Ramos (cell line): ENCODE data around the gene NNAT.
"Not testable (repeated sequence)": the region's sequence is repeated elsewhere in the genome, so short reads cannot be mapped to it uniquely, and the experiment has no call there.

Experiments
- in situ Hi-C: fragments of 300-500 bp; cut with MboI; formaldehyde crosslinking; loops from one replicate; pipeline ENCODE4 v1.14.3; 2022; ENCODE audit warnings: low sequenced_read_pairs; ENCODE audit not compliant: unreplicated experiment

Gene NNAT

GRCh38 chr20:37521061-37521771, at the start of gene NNAT:
NNAT (plus strand) TSS chr20:37521250; CDS start chr20:37521332, 82 bp downstream.
- in situ Hi-C loops: no loop called here

DNA sequence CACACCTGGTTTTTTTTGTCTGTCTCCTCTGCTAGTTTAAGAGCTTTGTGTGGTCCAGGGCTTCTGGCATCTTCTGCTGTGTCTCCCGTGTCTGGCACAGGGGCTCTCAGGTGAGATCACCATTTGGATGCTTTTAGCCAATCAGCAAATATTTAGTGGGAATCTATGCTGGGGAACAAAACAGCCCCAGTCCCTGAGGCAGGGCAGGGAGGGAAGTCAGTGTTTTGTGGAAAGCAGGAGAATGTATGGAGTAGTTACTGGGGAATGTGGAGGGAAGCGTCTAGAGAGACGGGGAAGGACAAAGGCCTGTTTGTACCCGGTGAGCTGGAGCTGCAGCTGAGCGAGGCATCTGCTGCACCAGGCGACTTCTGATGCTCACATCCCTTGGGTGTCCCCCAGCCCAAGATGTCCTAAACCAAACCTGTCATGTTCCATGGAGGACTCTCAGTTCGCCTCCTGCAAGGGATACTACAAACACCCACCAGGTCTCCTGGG, 49.3 kb upstream of the NNAT start:
- in situ Hi-C loops: no loop called here

GRCh38 chr20:37472435-37472834, 48.6 kb upstream of the NNAT start:
- in situ Hi-C loops: not testable (repeated sequence)

- in situ Hi-C loops: no loop called here
Measured at GRCh38 chr20:37473249-37474000, 47.6 kb upstream of the NNAT start.

DNA sequence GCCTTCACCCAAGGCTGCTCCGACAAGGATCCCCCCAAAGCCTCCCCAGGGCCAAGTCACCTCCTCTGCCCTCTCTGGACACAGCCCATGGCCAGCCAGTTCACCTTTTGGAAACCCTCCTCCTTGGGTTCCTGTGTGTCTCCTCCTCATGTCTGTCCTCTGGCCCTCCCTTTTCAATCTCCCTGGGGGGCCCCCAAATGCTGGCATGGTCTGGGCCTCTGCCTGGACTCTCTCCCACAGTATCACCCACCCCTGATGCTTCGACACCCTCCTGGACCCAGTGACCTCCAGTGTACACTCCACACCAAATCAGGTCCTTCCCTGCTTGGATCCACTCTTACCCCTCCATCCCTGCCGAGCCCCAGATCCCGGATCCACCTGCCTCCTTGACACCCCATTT, 46.7 kb upstream of the NNAT start:
- in situ Hi-C loops: no loop called here

DNA sequence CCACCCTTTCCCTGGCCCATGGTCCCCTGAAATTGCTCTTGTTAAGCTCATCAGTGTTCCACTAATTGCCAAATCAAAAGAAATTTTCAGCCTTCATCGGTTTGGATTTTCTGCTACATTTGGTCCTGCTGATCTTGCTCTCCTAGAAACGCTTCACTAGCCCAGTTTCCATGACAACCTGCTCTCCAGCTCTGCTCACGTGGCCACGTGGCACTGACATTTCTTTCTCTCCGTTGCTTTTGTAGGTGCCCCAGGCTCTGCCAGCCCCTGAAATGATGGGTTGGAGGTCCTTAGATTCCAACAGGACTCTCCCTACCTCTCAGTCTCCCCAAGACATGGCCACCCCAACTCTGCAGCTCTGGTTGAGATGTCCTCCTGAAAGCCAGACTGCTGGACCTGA, 45.8 kb upstream of the NNAT start:
- in situ Hi-C loops: no loop called here

DNA sequence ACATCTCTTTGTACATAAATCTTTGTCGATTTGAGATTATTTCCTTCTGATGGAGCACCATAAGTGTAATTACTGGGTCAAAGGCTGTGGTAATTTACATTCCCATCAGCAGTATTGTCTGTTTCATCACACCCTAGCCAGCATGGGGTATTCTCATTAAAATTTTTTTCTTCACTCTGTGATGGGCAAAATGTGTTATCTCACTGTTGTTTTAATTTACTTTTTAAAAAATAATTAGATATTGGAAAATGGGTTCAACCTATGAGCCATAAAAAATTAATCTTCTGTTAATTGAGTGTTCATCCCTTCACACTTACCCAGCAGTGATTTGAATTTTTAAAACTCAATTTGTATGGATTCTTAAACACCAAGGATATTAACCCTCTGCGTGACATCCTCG, 44.0 kb upstream of the NNAT start:
- in situ Hi-C loops: no loop called here

DNA sequence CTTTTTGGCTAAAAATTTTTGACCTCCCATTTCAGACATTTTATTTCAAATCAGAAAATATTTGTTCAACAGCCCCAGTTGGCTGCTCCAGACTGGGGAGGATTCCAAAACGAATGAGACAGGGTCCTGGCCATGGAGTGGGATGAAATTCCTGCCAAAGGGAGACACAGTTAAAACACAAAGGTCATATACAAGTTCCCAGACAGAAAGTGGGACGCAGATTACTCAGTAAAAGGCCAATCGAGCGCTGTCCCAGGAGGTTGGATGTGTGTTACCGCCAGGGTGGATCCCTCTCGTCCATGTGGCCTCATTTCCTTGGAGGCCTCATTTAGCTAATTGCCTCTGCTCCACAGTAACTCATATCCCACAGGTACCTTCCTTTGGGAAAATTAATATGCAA, 41.8 kb upstream of the NNAT start:
- in situ Hi-C loops: no loop called here

DNA sequence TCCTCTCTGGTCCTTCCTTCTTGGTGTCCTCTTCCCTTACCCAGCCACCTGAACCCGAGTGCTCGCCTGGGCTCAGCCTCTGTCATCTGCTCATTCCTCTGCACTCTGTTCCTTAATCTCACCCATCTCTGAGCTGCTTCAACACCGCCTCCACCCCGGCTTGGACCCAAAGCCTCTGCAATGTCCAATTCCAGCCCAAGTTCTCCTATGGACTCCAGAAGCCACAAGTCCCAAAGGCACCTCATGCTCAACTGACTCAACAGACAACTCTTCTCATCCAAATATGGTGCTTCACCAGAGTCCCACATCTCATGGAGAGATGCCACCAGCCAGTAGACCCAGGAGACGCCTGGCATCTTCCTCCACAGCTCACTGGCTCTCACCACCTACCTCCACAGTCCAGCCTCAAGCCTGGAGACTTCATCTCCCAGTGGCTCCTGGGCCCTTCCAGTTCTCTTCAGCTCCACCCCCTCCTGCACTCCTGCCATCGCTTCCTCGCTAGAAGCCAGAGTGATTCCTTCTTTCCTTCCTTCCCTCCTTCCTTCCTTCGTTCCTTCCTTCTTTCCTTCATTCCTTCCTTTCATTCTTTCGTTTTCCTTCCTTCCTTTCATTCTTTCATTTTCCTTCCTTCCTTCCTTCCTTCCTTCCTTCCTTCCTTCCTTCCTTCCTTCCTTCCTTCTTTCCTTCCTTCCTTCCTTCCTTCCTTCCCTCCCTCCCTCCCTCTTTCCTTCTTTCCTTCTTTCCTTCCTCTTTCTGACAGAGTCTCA, 40.9 kb upstream of the NNAT start:
- in situ Hi-C loops: no loop called here

DNA sequence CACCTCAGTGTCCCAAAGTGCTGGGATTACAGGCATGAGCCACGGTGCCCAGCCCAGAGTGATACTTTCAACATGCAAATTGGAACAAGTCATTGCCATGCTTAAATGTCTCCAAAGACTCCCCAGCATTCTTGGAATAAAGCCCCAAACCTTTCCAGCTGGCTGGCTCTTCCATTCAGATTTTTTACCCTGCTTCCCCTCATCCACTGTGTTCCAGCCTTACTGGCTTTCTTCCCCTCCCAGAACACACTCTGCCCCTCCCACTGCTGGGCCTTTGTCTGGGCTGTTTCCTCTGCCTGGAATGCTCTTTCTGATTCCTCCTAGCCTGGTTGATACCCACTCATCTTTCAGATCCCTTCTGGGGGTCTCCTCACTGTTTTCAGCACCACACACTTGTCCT, 40.1 kb upstream of the NNAT start:
- in situ Hi-C loops: no loop called here

- in situ Hi-C loops: no loop called here
Measured at GRCh38 chr20:37481610-37482009, 39.4 kb upstream of the NNAT start.

DNA sequence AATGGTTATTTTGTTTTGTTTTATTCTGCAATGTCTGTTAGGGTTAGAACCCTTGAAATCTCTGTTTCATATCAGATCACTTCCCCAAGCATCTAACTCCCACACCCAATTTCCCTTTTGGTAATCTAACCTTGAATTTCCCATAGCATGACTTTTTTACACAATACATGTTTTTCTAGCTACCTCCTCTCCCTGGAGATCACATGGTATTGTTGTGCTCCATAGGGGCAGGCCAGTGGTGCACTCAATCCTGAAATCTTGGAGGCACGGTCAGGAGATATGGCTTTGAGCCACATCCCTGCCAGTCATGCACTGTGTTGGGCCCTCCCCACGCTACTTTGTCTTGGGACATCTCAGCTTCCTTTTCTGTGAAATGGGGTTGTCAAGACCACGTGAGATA, 36.7 kb upstream of the NNAT start:
- in situ Hi-C loops: no loop called here

GRCh38 chr20:37486209-37486608, 34.8 kb upstream of the NNAT start:
- in situ Hi-C loops: not testable (repeated sequence)

DNA sequence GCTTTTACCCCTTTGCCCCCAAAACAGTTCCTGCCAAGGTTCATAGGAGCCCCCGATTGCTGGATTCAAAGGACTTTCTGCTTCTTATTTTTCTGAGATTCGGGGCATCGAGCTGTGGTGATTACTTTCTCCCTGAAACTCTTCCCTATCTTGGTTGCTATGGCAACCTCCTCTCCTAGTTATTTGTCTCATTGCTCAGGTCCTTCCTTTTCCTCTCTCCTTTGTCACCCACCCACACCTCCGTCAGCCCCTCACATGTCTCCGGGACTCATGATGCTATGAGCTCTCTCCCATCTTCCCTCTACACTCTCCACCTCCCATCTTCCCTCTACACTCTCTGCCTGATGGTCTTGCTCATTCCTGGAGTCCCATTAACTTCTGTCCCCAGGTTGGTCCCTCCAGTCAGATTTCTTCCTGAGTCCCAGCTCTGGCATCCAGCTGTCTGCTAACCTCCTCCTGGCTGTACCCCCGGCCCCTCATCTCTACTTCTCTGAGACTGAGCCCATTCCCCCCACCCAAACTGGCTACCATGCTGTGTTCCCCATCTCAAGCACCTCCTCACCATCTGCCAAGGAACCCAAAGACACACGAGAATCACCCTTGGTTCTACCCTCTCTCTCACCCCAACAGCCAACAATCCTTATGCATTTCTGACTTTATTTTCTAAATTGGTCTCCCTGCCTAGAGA, 30.2 kb upstream of the NNAT start:
- in situ Hi-C loops: no loop called here

DNA sequence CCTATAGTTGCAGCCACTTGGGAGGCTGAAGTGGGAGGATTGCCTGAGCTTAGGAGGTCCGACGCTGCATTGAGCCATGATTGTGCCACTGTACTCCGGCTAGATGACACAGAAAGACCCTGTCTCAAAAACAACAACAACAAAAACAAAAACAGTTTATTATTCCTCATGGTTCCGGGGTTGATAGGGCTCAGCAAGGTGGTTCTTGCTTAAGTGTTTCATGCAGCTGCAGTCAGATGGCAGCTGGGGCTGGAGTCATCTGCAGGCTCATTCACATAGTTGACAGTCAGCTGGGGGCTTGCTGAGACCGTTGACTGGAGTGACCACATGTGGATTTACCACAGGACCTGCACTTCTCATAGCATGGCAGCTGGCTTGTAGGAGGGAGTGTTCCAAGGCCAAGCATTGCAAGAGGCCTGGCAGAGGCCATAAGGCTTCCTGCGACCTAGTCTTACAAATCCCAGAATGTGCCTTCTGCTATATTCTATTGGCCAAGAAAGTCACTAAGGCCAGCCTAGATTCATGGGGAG, 28.9 kb upstream of the NNAT start:
- in situ Hi-C loops: no loop called here

- in situ Hi-C loops: no loop called here
Measured at GRCh38 chr20:37492945-37493344, 28.1 kb upstream of the NNAT start.

- in situ Hi-C loops: no loop called here
Measured at GRCh38 chr20:37494301-37494700, 26.7 kb upstream of the NNAT start.

- in situ Hi-C loops: no loop called here
Measured at GRCh38 chr20:37494796-37495195, 26.3 kb upstream of the NNAT start.

DNA sequence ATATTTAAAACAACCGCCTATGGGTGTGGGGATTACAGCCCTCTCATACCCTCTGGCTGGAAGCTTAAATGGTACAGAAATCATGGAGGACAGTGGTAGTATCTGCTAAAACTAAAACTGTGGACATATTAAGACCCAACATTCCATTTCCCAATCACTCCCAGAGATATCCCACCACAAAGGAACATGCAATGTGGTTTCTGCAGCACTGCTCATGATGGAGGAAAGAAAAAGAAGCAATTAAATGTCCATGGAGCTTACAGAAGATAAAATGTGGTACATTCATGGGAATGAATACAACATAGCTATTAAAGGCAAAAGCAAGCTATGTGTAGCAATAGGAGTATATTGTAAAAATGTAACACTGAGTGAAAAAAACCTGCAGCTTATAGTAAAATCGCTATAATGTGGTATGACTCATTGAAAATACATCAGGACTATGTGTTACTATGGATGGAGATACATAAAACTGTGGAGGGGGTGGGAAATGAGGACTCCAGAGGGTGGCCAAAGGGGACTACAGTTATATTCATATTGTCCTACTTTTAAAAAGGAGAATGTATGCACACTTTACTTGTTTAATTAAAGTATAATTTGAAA, 22.9 kb upstream of the NNAT start:
- in situ Hi-C loops: no loop called here

DNA sequence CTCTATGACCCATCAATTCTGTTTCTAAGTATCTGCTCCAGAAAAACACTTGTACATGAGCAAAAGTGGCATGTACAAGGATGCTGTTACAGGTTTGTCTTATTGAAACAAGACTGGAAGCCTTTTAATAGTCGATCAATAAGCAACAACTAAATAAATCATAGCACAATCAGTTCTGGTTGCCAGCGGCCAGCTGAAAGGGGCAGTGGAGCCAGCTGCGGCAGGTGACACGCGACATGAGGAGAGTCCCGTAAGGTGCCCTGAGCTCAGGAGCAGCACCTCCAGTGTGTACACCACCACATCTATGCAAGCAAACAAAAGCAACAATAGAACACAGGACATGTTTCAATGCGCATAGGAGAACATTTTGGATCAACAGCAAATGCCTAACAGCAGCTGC, 20.7 kb upstream of the NNAT start:
- in situ Hi-C loops: no loop called here
